HG03095 (cell line): Measurements from ENCODE around the gene MMP2.
A peak's percentile ranks its signal among the peaks of the same experiment; 100 is the strongest.

Experiments
- ATAC-seq: cut with Tn5 transposase; IDR thresholded peaks from one replicate; pipeline ENCODE4 v1.9.1; 2021; ENCODE audit warnings: moderate library complexity; ENCODE audit not compliant: unreplicated experiment

The MMP2 gene

DNA sequence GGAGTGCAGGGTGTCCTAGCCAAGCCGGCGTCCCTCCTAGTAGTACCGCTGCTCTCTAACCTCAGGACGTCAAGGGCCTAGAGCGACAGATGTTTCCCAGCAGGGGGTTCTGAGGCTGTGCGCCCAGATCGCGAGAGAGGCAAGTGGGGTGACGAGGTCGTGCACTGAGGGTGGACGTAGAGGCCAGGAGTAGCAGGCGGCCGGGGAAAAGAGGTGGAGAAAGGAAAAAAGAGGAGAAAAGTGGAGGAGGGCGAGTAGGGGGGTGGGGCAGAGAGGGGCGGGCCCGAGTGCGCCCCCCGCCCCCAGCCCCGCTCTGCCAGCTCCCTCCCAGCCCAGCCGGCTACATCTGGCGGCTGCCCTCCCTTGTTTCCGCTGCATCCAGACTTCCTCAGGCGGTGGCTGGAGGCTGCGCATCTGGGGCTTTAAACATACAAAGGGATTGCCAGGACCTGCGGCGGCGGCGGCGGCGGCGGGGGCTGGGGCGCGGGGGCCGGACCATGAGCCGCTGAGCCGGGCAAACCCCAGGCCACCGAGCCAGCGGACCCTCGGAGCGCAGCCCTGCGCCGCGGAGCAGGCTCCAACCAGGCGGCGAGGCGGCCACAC, at the start of gene MMP2:
Gene MMP2, plus strand, starts transcription at position 372 of the 603 bp plus-strand sequence. CDS start 282 bp downstream, outside the sequence.
- no peak for ATAC-seq

DNA sequence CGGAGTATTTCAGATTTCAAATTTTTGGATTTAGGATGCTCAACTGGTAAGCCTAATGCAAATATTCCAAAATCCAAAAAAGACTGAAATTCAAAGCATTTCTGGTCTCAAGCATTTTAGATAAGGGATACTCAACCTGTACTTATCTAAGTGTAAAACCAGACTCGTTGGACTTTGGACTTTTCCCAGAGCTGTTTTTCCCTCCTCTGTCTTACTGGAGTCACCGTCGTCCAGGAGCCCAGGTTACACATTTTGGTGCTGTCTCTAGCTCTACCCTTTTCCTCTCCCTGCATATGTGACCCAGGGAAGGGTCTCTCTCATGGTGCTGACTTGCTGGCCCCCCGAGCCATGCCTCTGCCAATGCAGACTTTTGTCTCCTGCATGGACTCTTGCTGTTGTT, 46.0 kb upstream of the MMP2 start:
- no peak for ATAC-seq

DNA sequence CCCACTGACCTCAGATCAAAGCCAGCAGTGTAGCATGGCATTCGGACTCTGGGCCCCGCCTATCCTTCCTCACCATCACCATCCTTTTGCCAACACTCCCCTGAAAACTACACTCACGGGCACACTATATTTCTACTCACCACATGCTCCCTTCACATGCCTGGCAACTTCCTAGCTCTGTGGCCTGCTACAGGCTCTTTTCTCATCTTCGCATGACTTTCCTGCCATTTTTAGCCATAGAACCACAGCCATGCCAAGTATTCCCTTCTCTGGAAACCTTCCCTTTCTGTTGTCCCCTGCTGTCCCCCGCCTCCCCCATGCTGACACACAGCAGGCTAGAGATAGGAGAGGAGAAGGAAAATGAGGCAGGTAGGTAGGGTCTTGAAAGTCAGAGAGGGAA, 45.5 kb upstream of the MMP2 start:
- ATAC-seq = no peak

DNA sequence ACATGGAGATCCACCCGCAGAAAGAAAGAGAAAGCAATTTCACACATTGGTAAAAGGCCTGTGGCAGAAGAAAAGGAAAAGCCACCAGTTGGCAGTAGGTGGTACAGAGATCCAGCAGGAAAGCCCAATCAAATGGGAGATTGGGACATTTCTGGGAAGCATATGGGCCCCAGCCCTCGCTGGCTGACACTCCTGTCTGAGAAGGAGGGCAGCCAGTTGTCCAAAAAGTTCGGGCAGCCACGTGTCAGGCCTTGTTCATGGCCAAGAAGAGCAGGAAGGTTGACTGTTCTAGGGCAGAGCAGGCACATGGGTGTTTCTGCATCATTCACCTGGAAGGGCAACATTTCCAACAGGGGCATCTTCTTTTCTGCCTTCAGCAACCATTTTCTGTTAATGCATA, 45.0 kb upstream of the MMP2 start:
- no peak for ATAC-seq

DNA sequence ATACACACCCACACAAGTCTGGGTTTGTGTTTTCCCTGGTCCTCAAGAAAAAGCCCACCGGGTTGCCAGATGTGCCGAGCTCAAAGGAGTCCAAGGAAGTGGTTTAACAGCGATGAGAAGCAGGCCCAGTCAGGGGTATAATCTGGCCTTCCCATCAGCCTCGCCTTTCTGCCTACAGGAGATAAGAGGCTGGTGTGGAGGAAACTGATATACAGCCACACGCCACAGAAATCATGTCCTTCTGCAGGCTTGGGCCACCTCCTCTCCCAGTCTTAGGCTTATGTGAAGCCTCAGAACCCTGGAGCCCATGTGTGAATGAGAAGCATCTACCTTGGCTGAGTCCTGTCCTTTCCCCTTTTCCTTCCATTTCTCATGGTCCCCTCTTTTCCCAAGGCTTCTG, 43.6 kb upstream of the MMP2 start:
- no peak for ATAC-seq

DNA sequence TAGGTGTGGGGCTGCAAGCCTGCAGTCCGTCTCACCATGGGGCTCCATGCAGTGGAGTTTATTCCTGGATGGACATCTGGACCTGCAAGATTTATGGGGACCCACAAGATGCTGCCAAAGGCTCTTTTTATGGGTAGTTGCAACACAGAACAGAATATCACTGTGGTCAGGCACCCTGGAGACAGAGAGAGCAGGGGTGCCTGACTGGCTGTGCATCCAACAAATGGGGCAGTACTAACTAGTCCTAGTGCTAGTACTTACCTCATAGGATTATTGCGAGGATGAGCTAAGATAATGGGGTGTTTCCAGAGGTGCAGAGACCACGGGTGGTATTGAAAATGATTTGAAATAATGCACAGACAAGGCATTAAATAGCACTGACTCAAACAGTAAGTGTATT, 42.4 kb upstream of the MMP2 start:
- ATAC-seq = no peak

DNA sequence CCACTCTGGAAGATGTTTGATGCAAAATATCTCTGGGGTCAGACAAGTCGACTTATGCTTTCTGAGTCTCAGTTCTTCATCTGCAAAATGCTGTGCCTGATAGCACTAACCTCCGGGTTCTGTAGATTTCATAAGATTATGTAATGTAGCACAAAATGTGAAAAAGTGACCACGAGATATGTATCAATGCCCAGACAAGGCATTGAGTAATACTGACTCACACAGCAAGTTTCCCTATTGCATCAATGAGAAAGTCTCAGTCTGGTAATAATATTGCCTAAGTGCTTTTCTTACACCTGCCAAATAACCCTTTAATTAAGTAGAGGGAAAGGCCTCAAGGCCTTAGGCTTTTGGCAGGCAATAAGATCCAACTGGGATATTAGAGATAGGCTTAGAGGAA, 41.4 kb upstream of the MMP2 start:
- no peak for ATAC-seq

DNA sequence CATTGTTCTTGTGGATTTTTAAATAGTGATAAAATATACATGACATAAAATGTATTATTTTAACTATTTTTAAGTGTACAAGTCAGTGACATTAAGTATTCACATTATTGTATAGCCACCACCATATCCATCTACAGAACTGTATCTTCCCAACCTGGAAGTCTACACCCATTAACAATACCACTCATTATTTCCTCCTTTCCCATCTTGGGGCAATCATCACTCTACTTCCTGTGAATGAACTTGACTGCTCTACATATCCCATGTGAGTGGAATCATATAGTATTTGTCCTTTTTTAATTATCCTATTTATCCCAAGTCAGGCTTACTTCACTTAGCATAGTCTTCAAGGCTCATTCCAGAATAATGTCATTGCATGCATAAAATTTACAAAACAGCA, 40.7 kb upstream of the MMP2 start:
- ATAC-seq = no peak

DNA sequence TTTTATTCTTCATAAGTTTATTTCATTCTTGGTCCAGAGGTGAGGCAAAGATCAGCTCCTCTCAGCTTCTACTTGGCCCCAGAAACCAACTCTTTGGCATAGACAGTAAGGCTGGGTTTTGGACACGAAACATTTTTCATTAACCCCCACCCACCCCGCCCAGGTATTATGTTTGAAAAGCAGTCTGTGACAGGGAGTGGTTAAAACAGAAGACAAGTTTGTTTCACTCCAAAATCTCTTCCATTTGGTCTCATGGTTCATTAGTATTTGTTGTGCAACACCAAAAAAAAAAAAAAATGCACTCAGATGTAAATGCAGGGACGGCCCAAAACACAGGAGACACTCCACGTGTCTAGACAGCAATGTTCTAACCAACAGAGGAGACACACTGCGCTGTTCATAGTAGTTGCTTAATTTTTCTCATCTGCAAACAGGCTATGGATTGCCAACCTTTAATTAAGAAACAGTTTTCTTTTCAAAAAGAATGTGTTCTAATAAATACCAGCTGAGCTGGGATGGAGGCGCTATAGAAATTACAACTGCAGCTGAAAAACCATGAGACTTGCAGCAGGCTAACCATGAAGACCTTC, 39.8 kb upstream of the MMP2 start:
- ATAC-seq = no peak

DNA sequence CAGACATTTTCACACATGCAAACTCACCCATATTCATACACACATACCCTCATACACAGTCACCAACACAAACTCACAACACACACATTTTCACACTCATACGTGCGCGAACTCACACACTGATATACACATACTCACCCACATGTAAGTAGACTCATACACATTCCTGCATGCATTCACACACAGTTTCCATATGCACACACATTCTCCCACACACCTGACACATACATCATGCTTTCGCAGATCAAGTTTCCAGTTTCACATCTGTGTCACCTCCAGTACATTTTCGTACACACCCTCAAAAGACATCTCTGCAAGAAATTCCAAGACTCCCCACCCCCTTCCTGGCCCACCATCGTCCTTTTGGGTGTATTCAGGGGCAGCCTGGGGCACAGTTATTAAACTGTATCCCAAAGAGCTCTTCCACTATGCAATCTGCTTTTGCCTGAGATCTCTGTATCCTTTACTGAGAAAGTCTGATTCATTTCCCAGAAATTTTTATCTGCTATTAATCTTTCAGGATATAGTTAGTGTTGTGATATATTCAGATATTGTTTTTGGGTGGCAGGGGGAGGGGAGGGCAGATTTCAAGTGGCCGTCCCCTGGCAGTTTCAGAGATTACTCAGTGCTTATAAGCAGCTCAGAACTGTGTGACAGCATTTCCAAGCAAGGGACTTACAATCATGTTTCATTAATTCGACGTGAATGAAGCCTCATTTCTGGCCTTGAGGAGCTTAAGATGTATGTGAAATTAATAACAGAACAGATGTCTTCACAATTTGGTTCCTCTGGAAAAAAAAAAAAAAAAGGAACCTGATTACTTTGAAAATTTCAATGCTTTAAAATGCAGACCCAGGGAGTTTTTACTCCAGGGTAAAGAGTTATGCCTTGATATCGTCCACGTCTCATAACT, 35.3 kb upstream of the MMP2 start:
- ATAC-seq = no peak

DNA sequence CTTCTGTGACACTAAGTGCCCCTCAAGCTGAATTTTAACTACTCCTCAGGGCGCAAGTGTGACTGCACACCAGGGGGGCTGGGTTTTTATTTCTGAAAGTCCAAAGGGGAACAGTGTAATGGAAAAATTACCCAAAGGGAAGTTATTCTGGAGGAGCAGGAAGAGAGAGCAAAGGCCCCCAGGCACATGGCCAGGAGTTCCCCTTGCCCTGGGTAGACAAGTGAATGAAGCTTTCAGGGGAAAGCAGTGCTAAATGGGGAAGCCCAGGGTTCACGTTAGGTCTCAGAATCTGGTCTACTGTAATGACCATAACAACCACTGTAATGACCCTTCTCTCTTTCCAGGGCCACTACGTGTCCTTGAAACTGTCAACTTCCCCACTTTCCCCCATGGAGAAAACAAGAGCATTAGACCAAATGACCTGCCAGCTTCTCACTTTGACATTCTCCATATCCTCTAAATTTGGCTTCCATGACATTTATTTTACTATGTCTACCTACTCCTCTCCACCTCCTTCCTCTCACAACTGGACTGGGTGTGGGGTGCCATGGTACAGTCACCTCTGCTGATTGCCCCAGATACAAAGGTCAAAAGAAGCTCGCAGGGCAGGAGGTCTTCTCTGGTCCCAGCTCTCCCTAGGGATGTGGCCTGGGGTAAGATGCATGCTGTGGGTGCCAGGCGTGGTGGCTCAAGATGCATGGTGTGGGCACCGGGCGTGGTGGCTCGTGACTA, 34.1 kb upstream of the MMP2 start:
- ATAC-seq = peak; percentile 49

DNA sequence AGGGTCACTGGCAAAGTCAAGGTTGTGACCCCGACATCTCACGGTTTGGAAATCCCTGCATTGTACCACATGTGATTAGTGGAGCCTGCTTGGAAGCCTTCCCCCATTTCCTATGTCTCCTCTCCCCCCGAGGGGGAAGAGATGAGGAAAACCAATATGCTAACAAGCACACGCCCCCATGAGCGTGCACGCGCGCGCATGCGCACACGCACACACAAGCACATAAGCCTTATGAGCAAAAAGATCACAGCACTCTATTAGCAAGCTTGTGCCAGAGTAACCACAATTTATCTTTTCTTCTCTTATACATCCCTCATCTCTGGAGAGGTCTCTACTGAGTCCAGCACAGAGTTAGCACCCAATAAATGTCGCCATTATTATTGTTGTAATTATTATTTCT, 31.8 kb upstream of the MMP2 start:
- ATAC-seq = no peak

DNA sequence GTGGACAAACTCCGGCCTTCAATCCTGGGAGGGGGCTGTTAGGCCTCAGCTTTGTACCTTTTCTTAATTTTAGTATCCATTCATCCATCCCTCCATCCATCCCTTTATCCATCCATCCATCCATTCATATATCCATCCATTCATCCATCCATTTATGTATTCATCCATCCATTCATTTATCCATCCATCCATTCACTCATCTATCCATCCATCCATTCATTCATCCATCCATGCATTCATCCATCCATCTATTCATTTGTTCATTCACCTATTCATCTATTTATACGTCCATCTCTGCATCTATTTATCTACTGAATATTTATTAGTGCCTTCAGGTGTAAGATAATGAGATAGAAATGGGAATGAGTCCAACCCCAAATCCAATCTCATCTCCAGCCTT, 26.0 kb upstream of the MMP2 start:
- ATAC-seq = no peak

DNA sequence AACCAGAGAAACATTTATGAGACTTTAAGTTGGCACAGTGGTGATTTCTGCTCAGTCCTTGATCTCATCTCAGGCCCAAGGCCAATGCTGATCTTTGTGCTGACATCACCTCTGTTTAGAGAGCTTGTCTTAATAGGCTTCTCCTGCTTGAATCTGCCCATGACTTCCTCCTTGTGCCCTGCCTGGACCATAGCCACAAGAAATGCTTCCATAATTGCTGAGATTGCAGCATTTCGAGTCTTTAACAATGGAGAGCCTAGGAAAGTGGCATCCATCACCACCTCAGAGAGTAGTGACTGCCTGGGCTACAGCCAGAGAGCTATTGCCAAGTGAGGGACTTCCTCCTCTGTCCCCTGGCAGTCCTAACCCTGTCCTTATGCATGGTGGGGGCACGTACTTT, 25.1 kb upstream of the MMP2 start:
- no peak for ATAC-seq

DNA sequence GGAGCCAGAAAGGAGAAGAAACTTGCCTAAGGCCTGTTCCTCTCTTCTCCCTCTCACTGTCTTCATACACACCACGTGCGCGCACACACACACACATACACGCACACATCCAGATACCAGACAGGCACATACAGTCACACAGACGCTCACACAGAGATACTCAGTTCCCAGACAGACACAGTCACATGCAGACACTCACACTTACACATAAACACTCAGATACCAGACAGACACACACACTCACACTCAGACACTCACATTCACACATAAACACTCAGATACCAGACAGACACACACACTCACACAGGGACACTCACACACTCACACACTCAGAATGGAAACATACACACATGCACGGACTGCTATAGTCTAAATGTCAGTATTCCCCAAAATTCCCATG, 24.1 kb upstream of the MMP2 start:
- ATAC-seq = no peak

DNA sequence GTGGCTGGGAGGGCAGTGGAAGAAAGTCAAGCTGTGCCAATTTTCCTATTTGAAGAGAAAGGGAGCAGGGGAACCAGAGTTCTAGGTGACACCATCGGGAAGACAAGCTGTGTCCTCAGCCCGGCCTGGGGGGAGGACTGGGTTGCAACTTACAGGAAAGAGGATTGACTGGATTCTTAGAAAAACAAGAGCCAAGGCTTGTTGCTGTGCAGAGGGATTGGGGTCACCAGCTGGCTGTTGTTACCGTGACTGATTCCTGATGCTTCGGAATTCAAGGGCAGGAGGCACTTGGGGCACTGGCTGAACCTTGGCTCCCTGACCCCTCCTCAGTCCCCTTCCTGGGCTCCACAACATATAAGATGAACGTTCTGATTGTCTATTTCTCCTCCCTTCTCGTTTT, 16.8 kb upstream of the MMP2 start:
- no peak for ATAC-seq

DNA sequence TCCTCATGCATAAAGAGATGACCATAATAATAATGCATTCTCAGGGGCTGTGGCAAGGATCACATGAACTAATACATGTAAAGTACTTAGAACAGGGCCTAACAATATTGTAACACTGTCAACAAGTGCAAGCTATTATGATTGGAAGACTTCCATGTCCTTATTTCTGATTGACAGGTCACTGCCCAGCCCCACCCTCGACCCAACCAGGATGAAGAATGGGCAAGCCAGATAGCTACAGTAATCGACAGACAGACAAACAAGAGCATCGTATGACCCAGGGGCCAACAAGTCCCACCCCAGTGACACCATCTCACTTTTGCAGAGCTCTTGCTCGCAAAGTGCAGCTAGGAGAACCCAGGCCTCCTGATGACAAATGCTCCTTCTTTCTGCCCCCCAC, 14.6 kb upstream of the MMP2 start:
- ATAC-seq = no peak

DNA sequence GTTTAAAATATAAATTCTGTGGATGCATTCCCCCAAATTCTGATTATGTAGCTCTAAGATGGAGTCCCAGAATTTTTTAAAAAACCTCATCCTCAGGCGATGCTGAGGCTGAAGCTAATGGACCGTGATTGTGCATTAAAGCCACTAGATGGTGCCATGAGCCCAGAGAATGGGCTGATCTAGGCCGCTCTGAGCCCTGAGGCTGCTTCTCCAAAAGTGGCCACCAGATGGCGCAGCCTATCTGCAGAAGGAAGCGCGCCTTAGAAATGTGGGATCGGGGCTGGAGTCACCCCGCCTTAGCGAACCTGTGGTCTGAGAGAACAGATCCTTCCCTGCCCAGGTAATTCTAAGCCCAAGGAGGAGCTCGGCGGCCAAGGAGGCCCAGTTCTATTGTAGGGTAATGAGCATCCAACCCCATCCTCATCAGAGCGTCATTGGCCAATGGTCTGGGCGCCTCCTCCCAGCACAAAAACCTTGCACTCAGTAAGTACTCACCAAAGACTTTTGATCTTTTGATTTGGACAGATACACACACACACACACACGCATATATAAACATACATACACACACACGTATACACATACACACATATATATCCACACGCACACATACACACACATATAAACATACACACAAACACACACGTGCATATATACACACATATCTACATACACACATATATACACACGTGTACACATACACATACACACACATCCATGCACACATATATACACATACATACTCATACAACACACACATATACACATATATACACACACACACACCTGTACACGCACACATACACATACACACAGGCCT, 13.7 kb upstream of the MMP2 start:
- ATAC-seq = peak; percentile 90

DNA sequence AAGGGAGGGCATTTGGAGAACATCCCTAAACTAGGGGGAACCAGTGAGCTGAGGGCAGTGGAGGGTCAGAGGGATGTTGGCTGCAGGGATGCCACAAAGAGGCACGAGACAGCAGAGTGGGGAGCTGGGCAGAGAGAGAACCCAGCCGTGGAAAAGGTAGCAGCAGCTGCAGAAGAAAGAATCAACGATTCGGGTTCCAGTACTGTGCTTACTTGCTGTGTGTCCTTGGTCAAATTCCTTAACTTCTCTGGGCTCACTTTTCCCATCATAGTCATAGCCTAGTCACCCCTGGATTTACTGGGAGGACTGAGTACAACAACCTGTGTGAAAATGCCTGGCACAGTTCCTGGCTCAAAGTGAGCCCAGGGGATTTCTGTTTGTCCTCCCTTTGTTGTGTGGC, 12.8 kb upstream of the MMP2 start:
- ATAC-seq = no peak

DNA sequence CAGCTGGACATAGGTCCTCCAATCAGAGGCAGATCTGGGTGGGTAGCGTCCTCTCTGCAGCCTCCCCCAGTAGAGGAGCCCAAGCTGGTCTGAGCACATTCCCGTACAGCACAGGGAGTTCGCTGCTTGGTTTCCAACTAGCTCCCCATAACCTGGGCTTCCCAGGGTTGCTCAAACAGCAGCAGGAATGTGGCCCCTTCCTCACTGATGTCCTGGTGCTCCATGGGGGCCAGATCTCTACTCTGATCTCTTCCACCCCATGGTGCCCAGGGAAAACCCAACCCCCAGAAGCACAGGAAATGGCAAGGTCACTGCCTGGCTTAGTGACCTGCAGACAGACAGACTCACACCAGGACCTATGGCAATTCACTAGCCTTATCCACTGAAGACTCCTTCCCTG, 11.1 kb upstream of the MMP2 start:
- no peak for ATAC-seq
